ENCODE results near the gene CHRNA4. TPM values are rescaled to one million over a fixed set of nuclear protein-coding genes. Genes with fewer than 3 reads are reported as not detected.

CHRNA4 gene
- total and polyA plus RNA-seq, 2 of the 4 experiments (the other 2 are of a cell fraction): not detected

DNA sequence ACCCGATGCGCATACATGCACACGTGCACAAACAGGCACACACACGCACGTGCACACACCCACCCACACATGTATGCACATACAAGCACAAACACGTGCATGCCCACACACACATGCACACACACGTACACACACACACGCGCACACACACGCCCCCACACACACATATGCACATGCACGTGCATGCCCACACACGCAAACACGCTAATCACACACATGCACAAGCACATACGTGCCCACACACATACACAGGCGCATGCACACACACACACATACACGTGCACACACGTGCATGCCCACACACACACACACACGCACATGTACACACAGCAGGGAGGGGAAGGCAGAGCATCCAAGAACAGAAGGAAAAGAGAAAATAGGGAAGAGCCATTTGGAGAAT is 26.8 kb upstream of the CHRNA4 start:
- Histone ChIP-seq H3K9ac (ENCODE audit: low read depth, low read length) (no peak overlapping the region), H3K56ac (ENCODE audit: extremely low read depth, insufficient read depth, low read length) (no peak overlapping the region), H3K18ac (ENCODE audit: low read depth, low read length) (no peak overlapping the region), H2AFZ (replicated peaks; ENCODE audit: low read length, poor library complexity) (no peak overlapping the region), H3K4ac (ENCODE audit: low read depth, low read length) (no peak overlapping the region), H2AK5ac (ENCODE audit: low read depth, low read length) (no peak overlapping the region), H4K8ac (ENCODE audit: low read depth in 2 of 2, low read length in 2 of 2) (no peak overlapping the region), H4K20me1 (ENCODE audit: insufficient read depth, low read length) (no peaks in the 10 kb centered on the region), H3K9me3 (ENCODE audit: control insufficient read depth, insufficient read depth, low read length) (peaks cover 14% of the 10 kb centered on the region), H3K9me1 (ENCODE audit: insufficient read depth, low read length) (no peaks in the 10 kb centered on the region), H4K5ac (ENCODE audit: low read depth, low read length) (no peak overlapping the region), H3K14ac (replicated peaks; ENCODE audit: low read depth, low read length) (no peak overlapping the region), H3K27me3 (ENCODE audit: control insufficient read depth, insufficient read depth, low read length) (no peaks in the 10 kb centered on the region; the same call in 1 of the 2 replicates), H3K23ac (ENCODE audit: low read depth, low read length) (no peak overlapping the region), H3K4me3 (ENCODE audit: insufficient read depth, low read depth, low read length) (no peak overlapping the region), H3K27ac (ENCODE audit: insufficient read depth, low read length) (no peak overlapping the region), H2BK120ac (ENCODE audit: low read depth, low read length) (no peak overlapping the region), H3K36me3 (ENCODE audit: control insufficient read depth, insufficient read depth, low read length) (no peaks in the 10 kb centered on the region), H3K4me1 (ENCODE audit: control insufficient read depth, insufficient read depth, low read length) (no peaks in the 10 kb centered on the region), H2BK20ac (ENCODE audit: low read depth, low read length) (no peak overlapping the region), H3K4me2 (ENCODE audit: low read depth, low read length) (no peak overlapping the region), H2BK15ac (ENCODE audit: low read depth, low read length) (no peak overlapping the region), H4K91ac (ENCODE audit: insufficient read depth, low read depth, low read length) (no peak overlapping the region), H2AK9ac (replicated peaks; ENCODE audit: low read depth, low read length, poor library complexity) (no peak overlapping the region), H3K79me1 (ENCODE audit: low read depth in 1 of 2, low read length in 2 of 2) (no peaks in the 10 kb centered on the region), H2BK5ac (ENCODE audit: low read depth, low read length, poor library complexity, severe bottlenecking) (no peak overlapping the region)
- 70% methylated on average over 10 of the region's 18 CpGs; no CpG with 5 or more reads in 1 of the 2 experiments for WGBS, 2 experiments (ENCODE audit: extremely low coverage in 2 of 2, insufficient read length in 1 of 2)
- BruUV-seq (replicated peaks): no TSS peak
- in situ Hi-C loops (cut with MboI; ENCODE audit: low sequenced_read_pairs): no loop called here
- no peak for ATAC-seq (ENCODE audit: low read depth)
- DNase-seq: no peak
- TF ChIP-seq RCOR1 (IDR thresholded peaks at IDR 0.05; ENCODE audit: insufficient replicate concordance, low read length): no peak
- ChIA-PET POLR2A (ENCODE audit: unreplicated experiment) (no interaction called here), CTCF (no interaction called here)
- intact Hi-C loops (cut with micrococcal nuclease): no loop called here
- dilution Hi-C loops (cut with HindIII; ENCODE audit: low sequenced_read_pairs, unreplicated experiment): no loop called here
